HCEC 1CT (cell line): Measurements from ENCODE around the gene PPP1R1C.

Experiments used
- DNase-seq: peaks from one replicate; pipeline ENCODE4 v3.0.0-alpha.2; 2017

PPP1R1C gene

DNA sequence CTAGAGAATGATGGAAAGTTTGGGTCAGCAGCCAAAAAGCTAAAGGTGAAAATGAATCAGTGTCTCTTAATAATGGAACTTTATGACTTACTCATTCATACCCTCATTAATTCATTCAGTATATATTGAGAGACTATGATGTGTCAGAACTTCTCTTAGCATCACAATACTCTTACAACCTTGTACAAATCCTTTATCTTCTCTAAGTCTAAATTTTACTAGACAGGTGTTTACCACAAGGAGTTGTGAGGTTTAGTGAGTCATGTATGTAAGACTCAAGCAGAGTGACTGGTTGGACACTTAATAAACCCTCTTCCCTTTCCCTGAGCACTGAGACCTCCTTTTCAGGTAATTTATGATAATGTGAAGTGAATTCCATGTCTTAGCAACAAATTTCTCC, 129.6 kb downstream of the PPP1R1C start:
- no peak for DNase-seq

DNA sequence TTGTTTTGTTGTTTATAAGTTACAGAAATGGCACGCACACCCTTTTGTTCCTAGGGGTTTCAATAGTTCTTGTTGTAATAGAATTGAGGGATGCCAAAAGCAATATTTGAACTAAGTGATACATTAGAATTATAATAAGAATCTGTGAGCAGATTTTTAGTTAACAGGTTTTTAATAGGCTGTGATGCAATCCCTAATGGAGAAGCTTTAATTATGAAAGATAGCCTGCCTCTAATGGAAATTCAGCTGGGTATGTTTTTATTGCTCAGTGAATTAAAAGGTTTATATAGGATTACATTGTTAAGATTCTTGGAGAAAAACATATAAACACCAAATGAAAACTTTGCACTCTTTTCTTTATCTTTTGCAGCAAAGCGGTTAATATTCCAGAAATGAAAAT, 131.1 kb downstream of the PPP1R1C start:
- no peak for DNase-seq

DNA sequence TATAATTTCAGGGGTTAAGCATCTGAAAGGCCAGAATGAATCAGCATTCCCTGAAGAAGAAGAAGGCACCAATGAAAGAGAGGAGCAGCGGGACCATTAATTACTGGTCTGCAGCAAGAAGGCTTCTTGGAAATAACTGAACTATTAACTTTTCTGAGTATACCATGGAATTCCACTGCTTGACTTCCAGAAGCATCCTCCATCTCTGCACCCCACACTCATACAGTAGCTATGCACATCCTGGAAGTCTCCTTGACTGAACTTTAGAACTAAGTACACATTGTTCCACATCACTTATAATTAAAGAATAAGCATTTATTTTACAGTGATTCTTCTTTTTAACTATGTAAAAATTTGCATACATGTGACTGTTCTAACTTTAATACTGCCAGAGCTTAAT, 131.5 kb downstream of the PPP1R1C start:
- no peak for DNase-seq

DNA sequence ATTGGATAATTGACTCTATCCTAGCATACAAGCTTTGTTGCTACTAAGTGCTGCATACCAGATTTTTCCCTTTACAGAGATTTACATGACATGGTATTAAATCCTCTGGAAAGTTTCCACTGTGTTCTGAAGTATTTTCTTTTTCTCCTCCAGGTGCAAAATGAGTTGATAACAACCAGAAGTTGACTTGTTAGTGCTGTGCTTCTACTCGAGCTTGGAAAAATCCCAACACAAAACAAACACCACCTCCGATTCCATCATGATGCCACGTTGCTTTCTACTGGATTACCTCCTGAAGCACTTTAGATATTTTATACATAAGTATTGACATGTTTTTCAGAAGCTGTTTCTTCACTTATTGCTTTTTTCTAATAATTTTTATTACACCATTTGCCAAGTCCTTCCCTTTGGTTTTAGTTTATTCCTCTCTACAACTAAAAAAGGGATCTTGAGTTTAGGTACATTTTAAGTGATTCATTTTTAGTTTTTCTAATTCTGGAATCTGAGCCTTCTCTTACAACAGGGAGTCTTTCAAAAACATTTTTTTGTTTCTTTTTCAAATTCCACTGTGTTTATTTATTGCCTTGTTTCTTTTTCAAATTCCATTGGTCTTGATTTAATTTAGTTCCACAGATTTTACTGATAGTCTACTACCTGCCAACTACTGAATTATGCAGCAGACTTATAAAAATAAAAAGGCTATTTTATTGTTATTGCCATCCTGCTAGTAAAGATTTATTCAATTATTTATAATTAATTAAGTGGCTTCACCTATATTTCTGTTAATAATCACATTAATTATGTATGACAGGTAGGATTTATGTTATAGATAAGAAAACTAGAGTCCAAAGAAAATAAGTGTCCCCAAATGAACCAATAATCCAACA, 143.4 kb downstream of the PPP1R1C start:
- no peak for DNase-seq

DNA sequence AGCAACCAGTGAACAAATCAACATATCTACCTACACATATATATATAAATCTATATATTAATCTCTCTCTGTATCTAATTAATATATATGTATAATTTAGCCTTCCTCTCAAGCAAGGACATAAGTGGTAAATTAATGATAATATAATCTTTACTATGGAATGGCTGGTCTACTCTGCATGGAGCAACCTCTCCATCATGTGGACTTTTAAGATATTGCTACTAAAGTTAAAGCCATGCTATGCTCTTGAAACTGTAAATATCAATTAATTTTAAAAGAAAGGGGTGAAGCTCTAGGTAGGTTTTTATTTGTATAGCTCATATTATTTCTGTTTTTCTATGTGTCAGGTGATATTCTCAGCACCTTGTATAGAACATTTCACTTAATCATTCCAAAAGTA, 147.0 kb downstream of the PPP1R1C start:
- DNase-seq = peak; percentile 30

DNA sequence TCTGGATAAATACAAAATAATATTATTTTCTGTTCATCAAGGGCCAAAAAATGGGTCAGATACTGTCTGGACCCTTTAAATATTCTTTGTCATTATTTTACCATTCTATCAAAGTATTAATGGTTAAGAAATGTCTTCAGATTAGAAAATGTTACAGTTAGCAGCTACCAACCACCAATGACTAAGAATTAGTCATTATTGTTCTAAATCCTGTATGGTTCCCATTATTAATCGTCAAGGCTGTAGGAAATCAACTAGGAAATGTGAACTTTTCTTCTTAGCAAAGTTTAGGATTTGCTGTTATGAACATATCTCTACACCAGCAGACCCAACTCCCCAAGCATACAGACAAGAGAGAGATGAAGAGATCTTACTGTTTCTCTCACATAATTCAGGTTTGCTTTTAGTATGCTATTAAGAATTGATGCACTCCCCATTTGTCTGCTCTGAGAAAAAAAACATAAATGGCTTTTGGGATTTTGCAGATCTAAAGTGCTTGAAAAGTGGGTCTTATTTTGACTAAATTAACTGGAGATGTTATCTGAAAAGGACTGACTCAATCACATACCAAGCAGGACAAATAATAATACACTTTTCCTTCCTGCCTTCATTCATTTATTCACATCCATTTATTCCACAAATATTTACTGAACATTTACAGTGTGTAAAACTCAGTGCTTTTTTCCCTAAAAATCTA, 147.7 kb downstream of the PPP1R1C start:
- DNase-seq = peak; percentile 78

DNA sequence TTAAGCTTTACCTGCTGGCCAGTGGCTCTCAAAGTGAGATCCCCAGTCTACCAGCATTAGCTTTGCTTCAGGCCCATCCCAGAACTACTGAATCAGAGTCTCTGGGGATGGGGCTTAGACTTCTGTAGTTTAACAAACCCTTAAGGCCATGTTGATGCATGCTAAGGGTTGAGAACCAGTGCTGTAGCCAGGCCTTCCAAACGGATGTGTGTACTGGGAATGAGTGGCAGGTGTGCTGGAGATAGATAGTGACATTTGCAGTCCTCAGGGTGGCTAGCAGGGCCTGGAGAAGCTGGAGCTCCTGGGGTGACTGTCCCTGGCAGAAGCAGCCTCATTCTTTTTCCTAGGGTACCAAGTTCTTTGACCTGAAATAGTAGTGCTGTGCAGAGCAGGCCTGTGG, 148.5 kb downstream of the PPP1R1C start:
- DNase-seq = no peak

DNA sequence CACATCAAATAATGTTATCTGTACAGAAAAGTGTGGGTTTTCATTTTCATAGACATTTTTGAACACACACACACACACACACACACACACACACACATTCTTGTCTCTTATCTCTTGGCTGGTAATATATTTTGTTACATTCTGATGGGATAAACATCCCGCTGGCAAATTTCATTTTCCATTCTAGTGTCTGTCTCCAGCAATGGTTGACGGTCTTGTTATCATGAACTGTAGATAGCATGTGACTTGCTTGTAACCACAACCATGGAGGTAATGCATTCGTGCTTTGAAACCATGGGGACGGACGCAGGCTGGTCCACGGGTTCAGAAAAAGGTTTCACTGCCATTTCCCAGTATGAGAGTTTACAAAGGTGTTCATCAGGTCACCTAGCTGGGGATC, 156.4 kb downstream of the PPP1R1C start:
- no peak for DNase-seq

DNA sequence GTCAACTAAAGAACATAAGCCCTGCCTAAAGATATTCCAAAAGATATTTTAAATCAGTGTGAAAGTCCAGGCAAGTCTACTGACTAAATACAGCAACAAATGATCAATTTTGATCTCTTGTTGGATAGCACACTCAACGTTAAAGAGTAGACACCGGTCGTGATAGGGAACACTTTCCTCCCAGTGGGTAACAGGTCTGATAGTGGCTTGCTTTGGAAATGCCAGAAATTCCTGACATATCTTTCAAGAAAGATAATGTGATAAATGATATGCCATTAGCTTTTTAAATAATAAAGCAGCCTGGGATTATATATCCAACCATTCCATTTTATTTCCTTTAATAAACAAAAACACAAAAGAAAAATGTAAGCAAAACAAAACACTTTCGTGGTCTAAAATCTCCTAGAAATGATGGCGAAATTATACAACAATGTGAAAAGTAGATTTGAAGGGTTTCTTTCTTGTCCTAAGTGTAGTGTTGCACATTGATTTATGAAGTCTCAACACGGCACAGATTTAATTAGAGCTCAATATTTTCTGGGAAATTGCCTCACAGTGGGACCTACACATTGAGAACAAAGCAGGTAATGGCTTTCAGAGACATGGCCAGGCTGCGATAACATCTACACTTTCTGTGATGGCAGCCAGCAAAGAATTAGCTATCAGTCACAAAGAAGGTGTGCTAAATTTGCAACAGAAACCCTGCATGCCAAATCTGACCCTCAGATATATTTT, 158.6 kb downstream of the PPP1R1C start:
- no peak for DNase-seq

DNA sequence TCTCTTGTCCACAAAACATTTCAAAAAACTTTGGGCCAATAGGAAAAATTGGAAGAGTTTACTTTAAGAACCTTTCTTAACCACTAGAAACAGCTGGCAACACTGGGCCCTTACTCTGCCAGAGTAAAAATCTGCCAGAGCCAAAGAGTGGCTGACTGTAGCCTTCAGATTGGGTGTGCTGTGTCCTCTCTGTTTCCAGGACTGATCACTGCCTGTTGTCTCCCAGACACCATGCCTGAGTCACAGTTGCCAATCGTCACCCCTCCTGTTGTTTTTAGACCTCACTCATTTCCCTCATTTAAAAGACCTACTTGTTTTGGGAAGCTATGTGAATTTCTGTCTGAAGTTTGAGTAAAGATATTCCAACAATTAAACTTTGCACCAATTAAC, 159.1 kb downstream of the PPP1R1C start:
- no peak for DNase-seq

DNA sequence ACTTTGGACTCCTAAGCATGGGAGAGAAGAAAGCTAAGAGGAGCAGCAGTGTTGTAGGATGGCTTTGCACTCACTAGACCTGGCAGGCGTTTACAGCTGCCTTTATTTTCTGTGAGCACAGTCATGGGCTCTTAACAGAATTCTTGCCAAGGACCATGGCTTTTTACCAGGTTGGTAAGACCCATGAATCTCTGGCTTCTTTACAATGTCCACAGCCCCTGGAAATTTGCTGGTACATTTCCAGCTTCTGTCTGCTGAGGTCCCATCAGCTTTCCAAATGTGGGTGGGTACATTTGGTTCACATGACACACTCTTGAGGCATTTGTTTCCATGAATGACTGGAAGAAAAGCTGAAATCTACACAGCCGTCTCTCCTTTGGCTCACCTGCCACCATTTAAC, 162.7 kb downstream of the PPP1R1C start:
- no peak for DNase-seq

DNA sequence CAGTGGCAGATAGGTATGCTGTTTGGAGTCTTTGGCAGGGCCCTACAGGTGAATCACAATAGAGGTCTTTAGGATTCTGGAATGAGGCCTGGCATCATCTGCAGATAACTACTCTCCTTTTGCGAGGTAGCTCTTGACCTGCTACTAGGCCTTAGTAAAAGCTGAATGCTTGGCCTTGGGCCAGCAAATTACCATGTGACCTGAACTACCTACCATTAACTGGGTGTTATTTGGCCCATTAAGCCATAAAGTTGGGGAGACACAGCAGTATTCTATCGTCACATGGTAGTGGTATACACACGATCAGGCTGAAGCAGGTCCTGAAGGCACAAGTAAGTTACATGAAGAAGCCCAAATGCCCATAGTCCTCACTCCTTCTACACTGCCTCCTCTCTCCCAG, 178.2 kb downstream of the PPP1R1C start:
- DNase-seq = no peak

DNA sequence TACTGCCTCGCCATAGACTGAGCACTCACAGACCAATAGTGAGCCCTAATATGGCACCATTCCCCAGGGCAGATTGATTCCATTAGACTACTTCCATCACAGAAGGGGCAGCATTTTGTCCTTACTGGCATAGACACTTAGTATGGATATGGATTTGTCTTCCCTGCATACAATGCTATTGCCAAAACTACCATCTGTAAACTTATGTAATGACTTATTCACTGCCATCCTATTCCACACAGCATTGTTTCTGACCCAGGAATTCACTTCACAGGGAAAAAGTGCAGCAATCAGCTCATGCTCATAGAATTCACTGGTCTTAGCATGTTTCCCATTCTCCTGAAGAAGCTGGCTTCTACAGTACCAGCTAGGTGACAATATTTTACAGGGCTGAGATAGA, 179.0 kb downstream of the PPP1R1C start:
- no peak for DNase-seq

DNA sequence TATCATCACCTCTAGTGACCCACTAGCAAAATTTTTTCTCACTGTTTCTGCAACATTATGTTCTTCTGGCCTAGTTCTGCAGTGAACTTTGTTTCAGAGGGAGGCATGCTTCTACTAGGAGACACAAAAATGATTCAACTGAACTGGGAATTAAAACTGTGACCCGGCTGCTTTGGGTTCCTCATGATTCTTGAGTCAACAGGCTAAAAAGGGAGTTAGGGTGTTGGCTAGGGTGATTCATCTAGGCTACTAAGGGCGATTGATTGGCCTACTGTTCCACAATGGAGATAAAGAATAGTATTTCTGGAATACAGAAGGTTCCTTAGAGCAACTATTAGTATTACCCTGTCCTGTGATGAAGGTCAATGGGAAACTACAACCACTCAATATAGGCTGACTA, 179.5 kb downstream of the PPP1R1C start:
- peak; percentile 48 for DNase-seq

DNA sequence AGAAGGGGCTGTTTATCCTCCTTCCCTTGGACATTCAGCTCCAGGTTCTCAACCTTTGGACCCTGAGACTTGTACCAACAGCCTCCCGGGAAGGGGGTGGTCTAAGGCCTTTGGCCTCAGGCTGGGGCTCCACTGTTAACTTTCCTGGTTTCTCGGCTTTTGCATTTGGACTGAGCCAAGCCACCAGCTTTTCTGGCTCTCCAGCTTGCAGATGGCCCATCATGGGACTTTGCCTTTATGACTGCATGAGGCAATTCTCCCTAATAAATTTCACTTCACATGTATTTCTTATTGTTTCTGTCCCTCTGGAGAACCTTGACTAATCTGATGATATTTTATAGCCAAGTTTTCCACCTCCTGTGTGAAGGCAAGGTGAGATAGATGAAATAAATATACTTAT, 180.8 kb downstream of the PPP1R1C start:
- no peak for DNase-seq

DNA sequence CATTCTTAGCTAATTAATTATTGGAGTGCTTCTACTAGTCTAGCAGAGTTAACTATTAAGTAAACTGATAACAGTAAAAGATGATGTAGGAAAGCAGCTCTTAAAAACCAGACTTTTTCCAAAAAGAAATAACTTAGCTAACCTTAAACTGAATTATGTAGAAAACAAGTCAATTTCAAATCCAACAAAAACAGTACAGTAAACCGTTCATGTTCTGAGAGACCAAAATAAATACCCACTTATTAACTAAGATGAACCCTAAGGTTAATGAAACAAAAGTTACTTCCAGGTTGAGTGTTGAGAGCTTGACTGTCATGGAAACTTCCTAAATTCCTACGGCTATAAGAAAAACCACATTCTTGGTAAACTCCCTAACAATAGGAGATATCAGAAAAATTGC, 181.2 kb downstream of the PPP1R1C start:
- DNase-seq = no peak
